ENCODE measurements around the gene ADAMTS9.

ADAMTS9 gene

DNA sequence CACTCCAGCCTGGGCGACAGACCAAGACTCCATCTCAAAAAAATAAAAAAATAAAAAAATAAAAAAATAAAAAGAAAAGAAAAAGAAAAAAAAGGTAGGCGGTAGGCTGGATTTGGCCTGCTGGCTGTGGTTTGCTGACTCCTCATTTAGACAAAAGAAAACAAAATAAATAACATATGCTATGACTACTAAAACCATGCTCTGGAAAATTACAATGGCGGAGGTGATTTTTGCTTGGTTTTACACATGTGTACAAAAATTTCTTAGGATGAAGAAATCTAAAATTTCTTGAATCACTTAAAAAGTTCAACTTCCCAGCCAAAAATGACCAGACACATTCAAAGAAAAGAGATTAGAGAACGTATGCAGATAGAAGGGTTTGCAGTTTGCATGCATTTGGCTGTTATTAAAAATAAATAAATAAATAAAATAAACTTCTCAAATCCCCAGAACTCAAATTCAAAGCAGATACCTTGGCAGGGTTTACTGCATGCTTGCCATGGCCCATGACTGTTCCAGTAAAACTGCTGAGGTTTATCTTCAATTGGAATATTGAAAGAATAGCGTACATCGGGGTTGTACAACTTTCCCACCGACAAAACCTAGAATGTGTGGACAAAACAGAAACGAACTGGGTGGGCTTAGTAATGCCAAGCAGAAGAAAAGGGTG lies 65.9 kb downstream of the ADAMTS9 start:
- DNase-seq (ENCODE audit: low read depth), result no peak
- no peak overlapping the region for H3K4me3 ChIP-seq (ENCODE audit: low read depth, low read length)
- TF ChIP-seq, protein P1, sequence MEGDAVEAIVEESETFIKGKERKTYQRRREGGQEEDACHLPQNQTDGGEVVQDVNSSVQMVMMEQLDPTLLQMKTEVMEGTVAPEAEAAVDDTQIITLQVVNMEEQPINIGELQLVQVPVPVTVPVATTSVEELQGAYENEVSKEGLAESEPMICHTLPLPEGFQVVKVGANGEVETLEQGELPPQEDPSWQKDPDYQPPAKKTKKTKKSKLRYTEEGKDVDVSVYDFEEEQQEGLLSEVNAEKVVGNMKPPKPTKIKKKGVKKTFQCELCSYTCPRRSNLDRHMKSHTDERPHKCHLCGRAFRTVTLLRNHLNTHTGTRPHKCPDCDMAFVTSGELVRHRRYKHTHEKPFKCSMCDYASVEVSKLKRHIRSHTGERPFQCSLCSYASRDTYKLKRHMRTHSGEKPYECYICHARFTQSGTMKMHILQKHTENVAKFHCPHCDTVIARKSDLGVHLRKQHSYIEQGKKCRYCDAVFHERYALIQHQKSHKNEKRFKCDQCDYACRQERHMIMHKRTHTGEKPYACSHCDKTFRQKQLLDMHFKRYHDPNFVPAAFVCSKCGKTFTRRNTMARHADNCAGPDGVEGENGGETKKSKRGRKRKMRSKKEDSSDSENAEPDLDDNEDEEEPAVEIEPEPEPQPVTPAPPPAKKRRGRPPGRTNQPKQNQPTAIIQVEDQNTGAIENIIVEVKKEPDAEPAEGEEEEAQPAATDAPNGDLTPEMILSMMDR (IDR thresholded peaks at IDR 0.05; ENCODE audit: control insufficient read depth, extremely low read depth, insufficient read depth), result no peak

DNA sequence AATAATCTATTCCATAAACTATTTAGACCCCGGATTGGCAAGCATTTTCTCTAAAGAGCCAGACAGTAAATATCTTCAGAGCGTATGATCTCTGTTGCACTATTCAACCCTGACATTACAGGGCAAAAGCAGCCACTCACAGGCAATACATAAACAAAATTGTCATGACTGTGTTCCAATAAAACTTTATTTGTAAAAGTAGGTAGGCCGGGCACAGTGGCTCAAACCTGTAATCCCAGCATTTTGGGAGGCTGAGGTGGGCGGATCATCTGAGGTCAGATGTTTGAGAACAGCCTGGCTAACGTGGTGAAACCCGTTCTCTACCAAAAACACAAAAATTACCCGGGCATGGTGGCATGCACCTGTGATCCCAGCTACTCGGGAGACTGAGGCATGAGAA lies 66.5 kb downstream of the ADAMTS9 start:
- no peak for DNase-seq (ENCODE audit: low read depth)
- no peak overlapping the region for H3K4me3 ChIP-seq (ENCODE audit: low read depth, low read length)
- TF ChIP-seq, protein P1 (IDR thresholded peaks at IDR 0.05; ENCODE audit: control insufficient read depth, extremely low read depth, insufficient read depth), result no peak

DNA sequence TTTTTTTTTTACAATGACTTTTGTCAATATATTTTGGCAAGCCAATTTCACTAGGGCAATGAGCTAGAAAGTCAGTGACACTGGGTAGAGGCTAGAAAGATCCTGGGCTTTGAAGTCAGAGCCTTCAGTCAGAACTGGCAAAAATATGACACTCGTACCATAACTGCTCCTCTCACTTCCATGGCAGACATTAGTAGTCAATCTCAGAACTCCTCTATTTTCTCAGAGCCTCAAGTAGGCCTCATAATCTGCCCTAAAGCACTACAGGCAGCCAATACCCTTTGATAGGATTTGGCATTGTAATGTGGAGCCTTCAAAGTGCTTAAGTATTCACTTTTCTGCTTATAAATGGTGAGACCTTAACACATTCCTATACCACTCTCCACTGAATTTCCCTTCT lies 67.8 kb downstream of the ADAMTS9 start:
- DNase-seq (ENCODE audit: low read depth), result no peak
- TF ChIP-seq, protein P1 (IDR thresholded peaks at IDR 0.05; ENCODE audit: control insufficient read depth, extremely low read depth, insufficient read depth), result no peak
- no peak overlapping the region for H3K4me3 ChIP-seq (ENCODE audit: low read depth, low read length)

DNA sequence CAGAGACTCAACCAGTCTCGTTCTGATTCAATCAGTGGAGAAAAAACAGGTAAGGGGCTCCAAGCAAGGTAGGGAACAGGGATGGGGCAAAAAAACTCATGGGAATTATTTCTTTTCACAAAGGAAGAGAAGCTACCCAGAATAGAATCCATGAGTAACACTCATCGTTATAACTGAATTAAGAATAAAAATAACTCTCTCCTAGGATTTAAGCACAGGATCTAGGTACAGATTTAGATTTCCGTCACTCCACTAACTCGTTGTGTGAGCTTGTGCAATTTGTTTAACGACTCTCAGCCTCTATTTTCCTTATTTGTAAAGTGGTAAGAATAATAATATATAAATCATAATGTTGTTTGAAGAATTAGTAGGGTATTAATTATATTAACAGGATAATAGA lies 68.6 kb downstream of the ADAMTS9 start:
- H3K4me3 ChIP-seq (ENCODE audit: low read depth, low read length), result no peak overlapping the region
- TF ChIP-seq, protein P1 (IDR thresholded peaks at IDR 0.05; ENCODE audit: control insufficient read depth, extremely low read depth, insufficient read depth), result no peak
- no peak for DNase-seq (ENCODE audit: low read depth)

DNA sequence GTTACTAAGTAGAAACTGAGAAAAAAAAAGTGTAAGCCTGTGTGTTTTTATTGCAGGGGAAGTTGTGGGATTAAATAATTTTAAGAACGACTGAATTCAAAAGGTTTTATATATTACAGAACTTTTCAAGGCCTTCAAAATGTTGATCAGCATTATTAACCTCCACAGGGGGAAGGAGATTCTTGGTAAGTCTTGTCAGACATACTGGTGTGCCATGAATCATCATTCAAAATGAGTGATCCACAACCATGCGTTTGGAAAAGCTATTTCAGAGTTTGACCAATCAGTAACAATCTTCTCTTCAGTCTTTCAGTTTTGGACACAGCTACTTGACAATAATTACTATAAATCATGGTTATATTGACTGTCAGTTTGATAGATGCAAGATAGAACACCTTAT lies 70.2 kb downstream of the ADAMTS9 start:
- no peak for DNase-seq (ENCODE audit: low read depth)
- no peak overlapping the region for H3K4me3 ChIP-seq (ENCODE audit: low read depth, low read length)
- TF ChIP-seq, protein P1 (IDR thresholded peaks at IDR 0.05; ENCODE audit: control insufficient read depth, extremely low read depth, insufficient read depth), result no peak

DNA sequence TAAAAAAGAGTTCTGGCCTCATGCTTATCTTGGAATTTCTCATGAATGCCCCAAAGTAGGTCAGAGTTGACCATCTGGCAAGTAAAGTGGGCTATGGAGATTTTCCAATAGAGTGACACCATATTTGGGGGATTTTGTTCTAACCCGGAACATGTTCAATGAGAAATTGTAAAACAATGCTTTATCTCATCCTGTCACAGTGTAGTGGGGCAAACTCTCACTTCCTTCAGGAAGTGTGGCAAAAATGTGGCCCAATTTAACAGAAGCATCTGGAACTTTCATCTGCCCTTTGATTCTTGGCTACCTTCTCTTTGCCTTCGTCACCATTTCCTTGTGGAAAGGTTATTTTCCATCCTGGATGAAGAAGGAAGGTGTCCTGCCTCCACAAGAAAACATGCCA lies 70.8 kb downstream of the ADAMTS9 start:
- H3K4me3 ChIP-seq (ENCODE audit: low read depth, low read length), result no peak overlapping the region
- TF ChIP-seq, protein P1 (IDR thresholded peaks at IDR 0.05; ENCODE audit: control insufficient read depth, extremely low read depth, insufficient read depth), result no peak
- no peak for DNase-seq (ENCODE audit: low read depth)

DNA sequence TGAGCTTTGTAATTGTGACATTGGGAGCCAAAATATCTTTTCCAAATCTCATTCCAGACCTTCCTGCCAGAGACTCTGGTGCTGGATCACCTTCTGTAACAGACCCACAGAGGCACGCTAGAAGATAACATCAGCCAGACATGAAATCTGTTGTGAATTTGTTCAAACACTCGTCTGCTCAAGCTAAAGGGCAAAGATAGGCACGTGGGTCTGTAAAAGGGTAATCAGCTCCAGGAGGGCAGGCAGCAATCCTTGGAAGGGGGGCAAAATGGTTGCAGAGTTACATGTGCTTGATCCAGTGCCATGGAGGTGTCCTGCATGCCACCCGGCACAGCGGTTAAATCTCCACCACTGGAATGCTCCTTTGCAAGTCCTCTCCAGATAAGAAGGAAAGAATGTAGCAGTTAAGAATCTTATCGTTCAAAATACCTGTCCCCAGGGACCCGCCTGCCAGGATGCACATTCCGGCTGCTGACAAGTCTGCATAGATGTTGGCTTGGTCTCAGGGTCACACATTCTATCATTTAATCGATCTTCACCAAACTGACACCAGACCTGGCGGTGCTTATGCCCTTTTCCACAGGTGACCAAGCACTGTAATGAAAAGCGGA lies 74.8 kb downstream of the ADAMTS9 start:
- TF ChIP-seq, protein P1 (IDR thresholded peaks at IDR 0.05; ENCODE audit: control insufficient read depth, extremely low read depth, insufficient read depth), result no peak
- DNase-seq (ENCODE audit: low read depth), result no peak

More for the DNA sequence above, 74.8 kb downstream of the ADAMTS9 start:
- H3K4me3 ChIP-seq (ENCODE audit: low read depth, low read length), result no peak overlapping the region

Data from LNCaP clone FGC (cell line).